ENCODE data around the gene OSBPL9.
"Not testable (repeated sequence)": the region's sequence is repeated elsewhere in the genome, so short reads cannot be mapped to it uniquely, and the experiment has no call there.

The OSBPL9 gene

GRCh38 chr1:51794868-51795267 lies 178.0 kb downstream of the OSBPL9 start:
- Histone ChIP-seq H3K27me3 (ENCODE audit: control insufficient read depth, insufficient read depth, low read length) (no peaks in the 10 kb centered on the region), H3K27ac (ENCODE audit: low read depth, low read length) (no peak overlapping the region), H3K4me1 (ENCODE audit: control insufficient read depth, insufficient read depth, low read length) (no peaks in the 10 kb centered on the region), H3K36me3 (ENCODE audit: control insufficient read depth, insufficient read depth, low read length) (peaks cover 25% of the 10 kb centered on the region), H3K4me3 (ENCODE audit: low read length) (no peak overlapping the region), H3K9ac (ENCODE audit: low read length) (no peak overlapping the region)

DNA sequence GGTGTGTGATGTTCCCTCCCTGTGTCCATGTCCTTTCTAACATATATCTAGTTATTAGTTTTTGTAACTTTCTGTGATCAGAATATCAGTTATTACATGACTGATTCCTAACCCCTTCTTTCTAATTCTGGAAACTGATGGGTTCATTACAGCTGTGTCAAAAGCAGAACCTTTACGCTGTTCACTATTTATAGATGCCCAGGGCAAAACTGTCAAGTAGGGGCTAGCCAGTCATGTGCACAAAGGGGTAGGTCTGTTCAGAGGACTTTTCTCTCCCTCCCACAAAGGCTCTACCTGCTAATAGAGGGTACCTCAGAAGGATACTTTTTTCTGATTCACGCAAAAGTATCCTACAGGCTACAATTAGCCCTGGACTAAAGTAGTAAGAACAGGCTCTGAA lies 182.5 kb downstream of the OSBPL9 start:
- Histone ChIP-seq H3K36me3 (ENCODE audit: control insufficient read depth, insufficient read depth, low read length) (peaks cover 20% of the 10 kb centered on the region), H3K4me3 (ENCODE audit: low read length) (no peak overlapping the region), H3K4me1 (ENCODE audit: control insufficient read depth, insufficient read depth, low read length) (no peaks in the 10 kb centered on the region), H3K27ac (ENCODE audit: low read depth, low read length) (no peak overlapping the region), H3K9ac (ENCODE audit: low read length) (no peak overlapping the region), H3K27me3 (ENCODE audit: control insufficient read depth, insufficient read depth, low read length) (no peaks in the 10 kb centered on the region)

GRCh38 chr1:51814513-51814912 lies 197.6 kb downstream of the OSBPL9 start:
- no peak overlapping the region for H3K4me3 ChIP-seq (ENCODE audit: low read length)
- no peaks in the 10 kb centered on the region for H3K27me3 ChIP-seq (ENCODE audit: control insufficient read depth, insufficient read depth, low read length)
- H3K4me1 ChIP-seq (ENCODE audit: control insufficient read depth, insufficient read depth, low read length): no peaks in the 10 kb centered on the region
- H3K9ac ChIP-seq (ENCODE audit: low read length): no peak overlapping the region
- H3K27ac ChIP-seq (ENCODE audit: low read depth, low read length): no peak overlapping the region
- H3K36me3 ChIP-seq (ENCODE audit: control insufficient read depth, insufficient read depth, low read length): peaks cover 14% of the 10 kb centered on the region

DNA sequence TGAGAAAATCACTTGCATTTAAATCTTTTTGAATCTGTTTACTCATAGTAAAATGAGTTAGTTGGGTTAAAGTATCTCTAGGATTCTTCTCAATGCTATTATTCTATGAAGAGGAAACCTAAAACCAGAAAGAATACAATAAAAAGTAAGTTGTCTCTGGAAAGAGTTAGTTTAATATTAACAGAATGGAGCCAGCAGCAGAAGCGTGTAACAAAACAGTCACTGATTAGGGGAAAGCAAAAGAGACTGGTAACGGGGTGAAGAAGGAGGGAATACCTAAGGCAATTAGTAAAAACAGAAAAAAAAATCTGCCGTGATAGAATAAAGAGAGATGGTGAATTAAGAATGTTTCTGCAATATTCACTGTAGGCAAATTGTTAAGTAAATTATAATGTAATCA lies 201.6 kb downstream of the OSBPL9 start:
- Histone ChIP-seq H3K36me3 (ENCODE audit: control insufficient read depth, insufficient read depth, low read length) (peaks cover 11% of the 10 kb centered on the region), H3K27ac (ENCODE audit: low read depth, low read length) (no peak overlapping the region), H3K9ac (ENCODE audit: low read length) (no peak overlapping the region)

GRCh38 chr1:51819021-51819420 lies 202.1 kb downstream of the OSBPL9 start:
- peaks cover 11% of the 10 kb centered on the region for H3K36me3 ChIP-seq (ENCODE audit: control insufficient read depth, insufficient read depth, low read length)

More for the DNA sequence above, 201.6 kb downstream of the OSBPL9 start:
- no peaks in the 10 kb centered on the region for H3K27me3 ChIP-seq (ENCODE audit: control insufficient read depth, insufficient read depth, low read length)
- H3K4me1 ChIP-seq (ENCODE audit: control insufficient read depth, insufficient read depth, low read length): no peaks in the 10 kb centered on the region
- no peak overlapping the region for H3K4me3 ChIP-seq (ENCODE audit: low read length)

DNA sequence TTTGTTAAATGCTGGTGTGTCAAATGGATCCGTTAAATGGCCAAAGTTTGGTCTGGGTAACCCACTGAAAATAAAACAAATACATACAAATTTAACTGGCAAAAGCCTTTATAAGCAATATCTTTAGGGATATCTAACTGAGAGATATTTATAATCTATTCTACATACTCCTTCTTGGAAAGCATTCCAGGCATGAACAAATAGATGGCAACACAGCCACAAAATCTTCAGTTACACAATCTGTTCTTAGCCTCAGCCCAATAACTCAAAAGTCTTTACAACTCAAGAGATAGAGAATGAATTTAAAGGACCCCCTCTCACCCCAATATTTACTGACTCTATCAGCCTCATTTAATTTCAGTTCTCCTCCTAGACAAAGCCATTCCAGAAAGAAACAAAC lies 202.9 kb downstream of the OSBPL9 start:
- Histone ChIP-seq H3K27ac (ENCODE audit: low read depth, low read length) (no peak overlapping the region), H3K9ac (ENCODE audit: low read length) (no peak overlapping the region), H3K4me1 (ENCODE audit: control insufficient read depth, insufficient read depth, low read length) (no peaks in the 10 kb centered on the region), H3K36me3 (ENCODE audit: control insufficient read depth, insufficient read depth, low read length) (peaks cover 4% of the 10 kb centered on the region), H3K4me3 (ENCODE audit: low read length) (no peak overlapping the region), H3K27me3 (ENCODE audit: control insufficient read depth, insufficient read depth, low read length) (no peaks in the 10 kb centered on the region)

More at GRCh38 chr1:51819021-51819420, 202.1 kb downstream of the OSBPL9 start:
- H3K9ac ChIP-seq (ENCODE audit: low read length); H3K27me3 ChIP-seq (ENCODE audit: control insufficient read depth, insufficient read depth, low read length); H3K4me3 ChIP-seq (ENCODE audit: low read length); H3K27ac ChIP-seq (ENCODE audit: low read depth, low read length); H3K4me1 ChIP-seq (ENCODE audit: control insufficient read depth, insufficient read depth, low read length): not testable (repeated sequence)

DNA sequence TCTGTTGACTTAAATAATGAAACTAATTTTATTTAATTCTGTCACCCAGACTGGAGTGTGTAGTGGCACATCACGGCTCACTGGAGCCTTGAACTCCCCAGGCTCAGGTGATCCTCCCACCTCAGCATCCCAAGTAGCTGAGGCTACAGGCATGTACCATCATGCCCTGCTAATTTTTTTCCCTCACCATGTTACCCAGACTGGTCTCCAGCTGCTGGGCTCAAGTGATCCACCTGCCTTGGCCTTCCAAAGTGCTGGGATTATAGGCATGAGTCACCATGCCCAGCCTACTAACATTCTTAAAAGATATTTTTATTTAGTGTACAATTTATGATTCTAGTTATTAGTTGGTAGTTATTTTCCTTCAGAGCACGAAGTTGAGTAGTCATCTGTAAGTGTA lies 212.2 kb downstream of the OSBPL9 start:
- Histone ChIP-seq H3K36me3 (ENCODE audit: control insufficient read depth, insufficient read depth, low read length) (peaks cover 7% of the 10 kb centered on the region), H3K4me1 (ENCODE audit: control insufficient read depth, insufficient read depth, low read length) (no peaks in the 10 kb centered on the region), H3K27ac (ENCODE audit: low read depth, low read length) (no peak overlapping the region), H3K9ac (ENCODE audit: low read length) (no peak overlapping the region), H3K27me3 (ENCODE audit: control insufficient read depth, insufficient read depth, low read length) (no peaks in the 10 kb centered on the region), H3K4me3 (ENCODE audit: low read length) (no peak overlapping the region)

DNA sequence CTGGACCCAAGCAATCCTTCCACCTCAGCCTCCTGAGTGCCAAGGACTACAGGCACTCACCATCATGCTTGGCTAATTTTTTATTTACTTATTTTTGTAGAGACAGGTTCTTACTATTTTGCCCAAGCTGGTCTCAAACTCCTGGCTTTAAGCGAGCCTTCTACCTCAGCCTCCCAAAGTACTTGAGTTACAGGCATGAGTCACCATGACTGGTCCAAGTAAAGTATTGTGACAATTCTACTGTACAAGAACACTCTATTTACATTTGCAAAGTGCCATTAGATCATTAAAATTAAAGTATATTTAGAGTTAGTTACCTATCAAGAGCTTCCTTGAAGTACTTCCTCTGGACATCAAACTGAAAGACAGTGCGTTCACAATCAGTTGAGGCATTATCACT lies 216.8 kb downstream of the OSBPL9 start:
- no peaks in the 10 kb centered on the region for H3K27me3 ChIP-seq (ENCODE audit: control insufficient read depth, insufficient read depth, low read length)
- H3K4me1 ChIP-seq (ENCODE audit: control insufficient read depth, insufficient read depth, low read length): no peaks in the 10 kb centered on the region
- H3K9ac ChIP-seq (ENCODE audit: low read length): no peak overlapping the region
- no peak overlapping the region for H3K4me3 ChIP-seq (ENCODE audit: low read length)
- H3K36me3 ChIP-seq (ENCODE audit: control insufficient read depth, insufficient read depth, low read length): peaks cover 2% of the 10 kb centered on the region
- H3K27ac ChIP-seq (ENCODE audit: low read depth, low read length): no peak overlapping the region

- Histone ChIP-seq H3K4me3 (ENCODE audit: low read length) (no peak overlapping the region), H3K4me1 (ENCODE audit: control insufficient read depth, insufficient read depth, low read length) (no peaks in the 10 kb centered on the region), H3K9ac (ENCODE audit: low read length) (no peak overlapping the region), H3K27ac (ENCODE audit: low read depth, low read length) (no peak overlapping the region), H3K27me3 (ENCODE audit: control insufficient read depth, insufficient read depth, low read length) (no peaks in the 10 kb centered on the region), H3K36me3 (ENCODE audit: control insufficient read depth, insufficient read depth, low read length) (peaks cover 2% of the 10 kb centered on the region)
These were observed 220.4 kb downstream of the OSBPL9 start for GRCh38 chr1:51837243-51837642.
